ENCODE results near the gene CSNK1A1L.

CSNK1A1L gene

GRCh38 chr13:37138169-37138568 lies 32.7 kb upstream of the CSNK1A1L start:
- no peak for DNase-seq (ENCODE audit: low read depth, low spot score)
- Histone ChIP-seq H3K27ac (no peak overlapping the region), H3K9ac (ENCODE audit: insufficient read length) (no peak overlapping the region), H3K9me3 (ENCODE audit: low read depth, low read length) (no peaks in the 10 kb centered on the region), H3K4me3 (no peak overlapping the region), H3K36me3 (ENCODE audit: insufficient read depth, low read length) (no peaks in the 10 kb centered on the region)
- TF ChIP-seq FOXP2 (optimal IDR thresholded peaks at IDR 0.05; ENCODE audit: control extremely low read depth, extremely low read length, insufficient read depth) (no peak), EZH2 (IDR thresholded peaks at IDR 0.05) (no peak), POLR2AphosphoS5 (IDR thresholded peaks at IDR 0.05; ENCODE audit: borderline replicate concordance, low read depth, low read length) (no peak)

- no peak for TF ChIP-seq EZH2 (IDR thresholded peaks at IDR 0.05)
- no peak for TF ChIP-seq FOXP2 (optimal IDR thresholded peaks at IDR 0.05; ENCODE audit: control extremely low read depth, extremely low read length, insufficient read depth)
- no peak for TF ChIP-seq POLR2AphosphoS5 (IDR thresholded peaks at IDR 0.05; ENCODE audit: borderline replicate concordance, low read depth, low read length)
- Histone ChIP-seq H3K27ac (no peak overlapping the region), H3K9me3 (ENCODE audit: low read depth, low read length) (no peaks in the 10 kb centered on the region), H3K9ac (ENCODE audit: insufficient read length) (no peak overlapping the region), H3K36me3 (ENCODE audit: insufficient read depth, low read length) (no peaks in the 10 kb centered on the region), H3K4me3 (no peak overlapping the region)
- DNase-seq (ENCODE audit: low read depth, low spot score), result no peak
Measured at GRCh38 chr13:37136633-37137032, 31.2 kb upstream of the CSNK1A1L start.

- TF ChIP-seq EZH2 (IDR thresholded peaks at IDR 0.05), result no peak
- TF ChIP-seq FOXP2 (optimal IDR thresholded peaks at IDR 0.05; ENCODE audit: control extremely low read depth, extremely low read length, insufficient read depth), result no peak
- no peak for TF ChIP-seq POLR2AphosphoS5 (IDR thresholded peaks at IDR 0.05; ENCODE audit: borderline replicate concordance, low read depth, low read length)
Measured at GRCh38 chr13:37136187-37136586, 30.7 kb upstream of the CSNK1A1L start.

GRCh38 chr13:37134411-37135041 lies 29.1 kb upstream of the CSNK1A1L start:
- DNase-seq (ENCODE audit: low read depth, low spot score), result peak; percentile 6
- H3K27ac ChIP-seq, result no peak overlapping the region

More at GRCh38 chr13:37136187-37136586, 30.7 kb upstream of the CSNK1A1L start:
- Histone ChIP-seq H3K9ac (ENCODE audit: insufficient read length) (no peak overlapping the region), H3K36me3 (ENCODE audit: insufficient read depth, low read length) (no peaks in the 10 kb centered on the region), H3K4me3 (no peak overlapping the region), H3K9me3 (ENCODE audit: low read depth, low read length) (no peaks in the 10 kb centered on the region), H3K27ac (no peak overlapping the region)
- DNase-seq (ENCODE audit: low read depth, low spot score), result no peak

GRCh38 chr13:37132211-37132610 lies 26.7 kb upstream of the CSNK1A1L start:
- no peak overlapping the region for H3K4me3 ChIP-seq
- DNase-seq (ENCODE audit: low read depth, low spot score), result no peak
- no peak overlapping the region for H3K27ac ChIP-seq
- no peaks in the 10 kb centered on the region for H3K36me3 ChIP-seq (ENCODE audit: insufficient read depth, low read length)
- TF ChIP-seq FOXP2 (optimal IDR thresholded peaks at IDR 0.05; ENCODE audit: control extremely low read depth, extremely low read length, insufficient read depth) (no peak), POLR2AphosphoS5 (IDR thresholded peaks at IDR 0.05; ENCODE audit: borderline replicate concordance, low read depth, low read length) (no peak), EZH2 (IDR thresholded peaks at IDR 0.05) (no peak)
- no peak overlapping the region for H3K9ac ChIP-seq (ENCODE audit: insufficient read length)
- no peaks in the 10 kb centered on the region for H3K9me3 ChIP-seq (ENCODE audit: low read depth, low read length)

More at GRCh38 chr13:37134411-37135041, 29.1 kb upstream of the CSNK1A1L start:
- Histone ChIP-seq H3K9ac (ENCODE audit: insufficient read length) (no peak overlapping the region), H3K4me3 (no peak overlapping the region), H3K9me3 (ENCODE audit: low read depth, low read length) (no peaks in the 10 kb centered on the region), H3K36me3 (ENCODE audit: insufficient read depth, low read length) (no peaks in the 10 kb centered on the region)
- TF ChIP-seq POLR2AphosphoS5 (IDR thresholded peaks at IDR 0.05; ENCODE audit: borderline replicate concordance, low read depth, low read length) (no peak), FOXP2 (optimal IDR thresholded peaks at IDR 0.05; ENCODE audit: control extremely low read depth, extremely low read length, insufficient read depth) (no peak), EZH2 (IDR thresholded peaks at IDR 0.05) (no peak)

GRCh38 chr13:37131092-37131491 lies 25.6 kb upstream of the CSNK1A1L start:
- Histone ChIP-seq H3K36me3 (ENCODE audit: insufficient read depth, low read length) (no peaks in the 10 kb centered on the region), H3K9ac (ENCODE audit: insufficient read length) (no peak overlapping the region), H3K9me3 (ENCODE audit: low read depth, low read length) (no peaks in the 10 kb centered on the region), H3K27ac (no peak overlapping the region), H3K4me3 (no peak overlapping the region)
- DNase-seq (ENCODE audit: low read depth, low spot score), result no peak
- TF ChIP-seq EZH2 (IDR thresholded peaks at IDR 0.05) (no peak), POLR2AphosphoS5 (IDR thresholded peaks at IDR 0.05; ENCODE audit: borderline replicate concordance, low read depth, low read length) (no peak), FOXP2 (optimal IDR thresholded peaks at IDR 0.05; ENCODE audit: control extremely low read depth, extremely low read length, insufficient read depth) (no peak)

DNA sequence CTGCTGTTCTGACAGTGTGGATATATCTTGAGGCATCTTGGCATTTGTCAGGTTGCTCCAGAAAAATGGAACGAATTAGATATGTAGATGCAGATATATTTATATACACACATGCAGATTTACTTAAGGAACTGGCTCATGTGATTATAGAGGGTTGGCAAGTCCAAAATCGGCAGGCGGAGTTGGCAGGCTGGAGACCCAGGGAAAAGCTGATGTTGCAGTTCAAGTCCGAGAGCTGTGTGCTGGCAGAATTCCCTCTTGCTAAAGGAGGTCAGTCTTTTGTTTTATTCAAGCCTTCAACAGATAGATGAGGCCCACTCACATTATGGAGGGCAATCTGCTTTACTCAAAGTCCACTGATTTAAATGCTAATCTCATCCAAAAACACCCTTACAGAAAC lies 24.4 kb upstream of the CSNK1A1L start:
- Histone ChIP-seq H3K4me3 (no peak overlapping the region), H3K9me3 (ENCODE audit: low read depth, low read length) (no peaks in the 10 kb centered on the region), H3K9ac (ENCODE audit: insufficient read length) (no peak overlapping the region), H3K36me3 (ENCODE audit: insufficient read depth, low read length) (no peaks in the 10 kb centered on the region), H3K27ac (no peak overlapping the region)
- no peak for DNase-seq (ENCODE audit: low read depth, low spot score)
- TF ChIP-seq EZH2 (IDR thresholded peaks at IDR 0.05) (no peak), POLR2AphosphoS5 (IDR thresholded peaks at IDR 0.05; ENCODE audit: borderline replicate concordance, low read depth, low read length) (no peak), FOXP2 (optimal IDR thresholded peaks at IDR 0.05; ENCODE audit: control extremely low read depth, extremely low read length, insufficient read depth) (no peak)

DNA sequence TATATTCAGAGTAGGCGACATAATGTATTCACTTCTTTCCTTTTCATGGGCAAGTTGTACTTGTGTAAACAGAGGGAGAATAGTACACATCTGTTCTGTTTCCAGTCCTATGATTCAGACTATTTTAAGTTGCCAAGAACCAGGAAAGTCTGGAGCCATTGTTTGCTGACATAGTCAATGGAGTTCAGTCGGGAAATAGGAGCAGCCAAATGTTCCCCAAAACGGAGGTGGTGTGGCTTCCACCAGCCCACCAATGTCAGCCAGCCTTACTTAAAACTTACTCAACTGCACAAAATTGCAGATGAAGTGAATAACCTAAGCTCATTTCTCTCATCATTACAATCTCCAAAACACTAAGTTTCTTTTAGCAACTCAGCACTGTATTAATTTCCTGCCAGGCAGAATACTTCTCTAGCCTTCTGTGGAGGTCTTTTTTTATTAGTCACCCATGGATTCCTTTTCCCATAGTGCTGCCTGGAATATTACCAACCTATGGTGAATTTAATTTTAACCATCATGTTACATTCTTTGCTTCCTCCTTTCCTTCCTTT lies 22.3 kb upstream of the CSNK1A1L start:
- Histone ChIP-seq H3K27ac (no peak overlapping the region), H3K9ac (ENCODE audit: insufficient read length) (no peak overlapping the region), H3K4me3 (no peak overlapping the region), H3K9me3 (ENCODE audit: low read depth, low read length) (no peaks in the 10 kb centered on the region), H3K36me3 (ENCODE audit: insufficient read depth, low read length) (no peaks in the 10 kb centered on the region)
- no peak for DNase-seq (ENCODE audit: low read depth, low spot score)
- TF ChIP-seq POLR2AphosphoS5 (IDR thresholded peaks at IDR 0.05; ENCODE audit: borderline replicate concordance, low read depth, low read length) (no peak), FOXP2 (optimal IDR thresholded peaks at IDR 0.05; ENCODE audit: control extremely low read depth, extremely low read length, insufficient read depth) (no peak), EZH2 (IDR thresholded peaks at IDR 0.05) (no peak)

All from SK-N-MC (cell line).